ENCODE data around the gene ARL11.

Gene ARL11

GRCh38 chr13:49615836-49616675, 12.3 kb upstream of the ARL11 start:
- DNase-seq (ENCODE audit: low spot score), result no peak

GRCh38 chr13:49616676-49617065, 11.6 kb upstream of the ARL11 start:
- DNase-seq (ENCODE audit: low spot score), result no peak

GRCh38 chr13:49620170-49620621, 8.1 kb upstream of the ARL11 start:
- DNase-seq (ENCODE audit: low spot score), result no peak

- DNase-seq (ENCODE audit: low spot score), result no peak
Observed at GRCh38 chr13:49622174-49622946, 5.9 kb upstream of the ARL11 start.

- DNase-seq (ENCODE audit: low spot score), result no peak
Observed at GRCh38 chr13:49624229-49624628, 4.1 kb upstream of the ARL11 start.

- no peak for DNase-seq (ENCODE audit: low spot score)
Observed at GRCh38 chr13:49625392-49626079, 2.8 kb upstream of the ARL11 start.

- no peak for DNase-seq (ENCODE audit: low spot score)
Observed at GRCh38 chr13:49629196-49629938, 1.1 kb downstream of the ARL11 start.

- DNase-seq (ENCODE audit: low spot score), result no peak
Observed at GRCh38 chr13:49629947-49630346, 1.6 kb downstream of the ARL11 start.

GRCh38 chr13:49630580-49630979, 2.3 kb downstream of the ARL11 start:
- DNase-seq (ENCODE audit: low spot score), result no peak

- no peak for DNase-seq (ENCODE audit: low spot score)
Observed at GRCh38 chr13:49632156-49632555, 3.8 kb downstream of the ARL11 start.

GRCh38 chr13:49633710-49634109, 5.4 kb downstream of the ARL11 start:
- no peak for DNase-seq (ENCODE audit: low spot score)

GRCh38 chr13:49635599-49636433, 7.5 kb downstream of the ARL11 start:
- DNase-seq (ENCODE audit: low spot score), result peak; percentile 55

- DNase-seq (ENCODE audit: low spot score), result no peak
Observed at GRCh38 chr13:49636705-49637104, 8.4 kb downstream of the ARL11 start.

- DNase-seq (ENCODE audit: low spot score), result no peak
Observed at GRCh38 chr13:49638030-49638743, 9.9 kb downstream of the ARL11 start.

- no peak for DNase-seq (ENCODE audit: low spot score)
Observed at GRCh38 chr13:49638744-49639072, 10.4 kb downstream of the ARL11 start.

GRCh38 chr13:49641801-49642291, 13.5 kb downstream of the ARL11 start:
- DNase-seq (ENCODE audit: low spot score), result no peak

GRCh38 chr13:49643035-49643646, 14.8 kb downstream of the ARL11 start:
- DNase-seq (ENCODE audit: low spot score), result no peak

- no peak for DNase-seq (ENCODE audit: low spot score)
Observed at GRCh38 chr13:49645451-49645850, 17.1 kb downstream of the ARL11 start.

GRCh38 chr13:49646688-49647087, 18.4 kb downstream of the ARL11 start:
- no peak for DNase-seq (ENCODE audit: low spot score)

All from CD4-positive, alpha-beta T cell treated with Interleukin-2 at 100 ng/mL for 4 hours (primary cell).